CD4-positive, alpha-beta T cell (primary cell): Measurements from ENCODE around the gene DDX56. TPM values are rescaled to one million over a fixed set of nuclear protein-coding genes. Genes with fewer than 3 reads are reported as not detected.

Experiments
- ATAC-seq: fragments of 200-7000 bp; cut with Tn5 transposase; one replicate; pipeline ENCODE4 v1.10.0; 2022; ENCODE audit warnings: mild to moderate bottlenecking; ENCODE audit not compliant: poor library complexity
- CTCF ChIA-PET: fragments of 350-600 bp; sonication (Branson Sonifier 250); formaldehyde crosslinking; loops from one replicate; lab custom pipeline; 2021; ENCODE audit warnings: antibody characterized with exemption, inconsistent platforms; lab: Charles Lee
- POLR2A ChIA-PET: fragments of 350-600 bp; sonication (Branson Sonifier 250); formaldehyde crosslinking; loops from one replicate; lab custom pipeline; 2021; ENCODE audit warnings: antibody characterized with exemption, inconsistent platforms; lab: Charles Lee
- DNase-seq, 14 experiments: peaks; one replicate each; pipeline ENCODE4 v3.0.0-alpha.2; 2013 to 2020; ENCODE audit warnings: mixed read lengths in 2 of 14
- H3K27ac ChIP-seq, 2 donors: one replicate each; pipeline versions ENCODE4 v1.5.1 to v1.7.0; 2013; ENCODE audit warnings: low read length in 2 of 2, low read depth in 1 of 2, mild to moderate bottlenecking in 1 of 2
- H3K27me3 ChIP-seq, 2 experiments: 1 replicate in 1 of 2; 2 replicates in 1 of 2; pipeline versions ENCODE4 v1.6.1 to v1.7.0; 2013; ENCODE audit warnings: low read length in 2 of 2, control low read depth in 1 of 2, mild to moderate bottlenecking in 1 of 2, moderate library complexity in 1 of 2; ENCODE audit not compliant: insufficient read depth in 2 of 2, control insufficient read depth in 1 of 2
- H3K36me3 ChIP-seq: one replicate; pipeline ENCODE4 v1.6.1; 2013; ENCODE audit warnings: low read length, control low read depth; ENCODE audit not compliant: insufficient read depth
- H3K4me1 ChIP-seq: one replicate; pipeline ENCODE4 v1.6.1; 2013; ENCODE audit warnings: low read length, control low read depth; ENCODE audit not compliant: insufficient read depth
- H3K4me3 ChIP-seq: one replicate; pipeline ENCODE4 v1.5.1; 2013; ENCODE audit warnings: mild to moderate bottlenecking, low read length, moderate library complexity
- H3K9me3 ChIP-seq, 2 experiments: 1 replicate in 1 of 2; 2 replicates in 1 of 2; pipeline versions ENCODE4 v1.6.1 to v1.7.0; 2013; ENCODE audit warnings: low read length in 2 of 2, mild to moderate bottlenecking in 2 of 2, control low read depth in 1 of 2, moderate library complexity in 1 of 2; ENCODE audit not compliant: control insufficient read depth in 1 of 2, insufficient read depth in 1 of 2
- H3K27ac Mint-ChIP-seq: one replicate; pipeline ENCODE4 v1.8.0; 2020; ENCODE audit warnings: mixed read lengths
- H3K27me3 Mint-ChIP-seq: one replicate; pipeline ENCODE4 v1.8.0; 2021; ENCODE audit warnings: mixed read lengths
- H3K36me3 Mint-ChIP-seq: one replicate; pipeline ENCODE4 v1.8.0; 2021; ENCODE audit warnings: low read depth, mixed read lengths
- H3K4me1 Mint-ChIP-seq: one replicate; pipeline ENCODE4 v1.8.0; 2021; ENCODE audit warnings: low read depth, mixed read lengths
- H3K4me3 Mint-ChIP-seq: one replicate; pipeline ENCODE4 v1.8.0; 2020; ENCODE audit warnings: mild to moderate bottlenecking, mixed read lengths
- H3K9me3 Mint-ChIP-seq: one replicate; pipeline ENCODE4 v1.8.0; 2020; ENCODE audit warnings: mixed read lengths
- CTCF ChIP-seq: fragments of 200-600 bp; IDR thresholded peaks from one replicate; pipeline ENCODE4 v1.8.0; 2022; ENCODE audit warnings: antibody characterized with exemption, mild to moderate bottlenecking
- intact Hi-C, 2 experiments: fragments of 100-400 bp; cut with DNase I in 1 of 2; cut with micrococcal nuclease in 1 of 2; formaldehyde crosslinking; loops; one replicate each; pipeline versions ENCODE4 v1.15.1 to v1.9.0; 2023 to 2025; cut with DNase I, micrococcal nuclease
- total RNA-seq, 174 experiments: library from RNA in 2 of 174; stranded (reverse) in 2 of 174; gene quantifications; one replicate each; pipeline ENCODE4 v1.2.3 and lab custom pipeline; 2021 to 2026

The DDX56 gene
- total RNA-seq, 2 experiments from 2014 or later: 126 to 127 TPM

DNA sequence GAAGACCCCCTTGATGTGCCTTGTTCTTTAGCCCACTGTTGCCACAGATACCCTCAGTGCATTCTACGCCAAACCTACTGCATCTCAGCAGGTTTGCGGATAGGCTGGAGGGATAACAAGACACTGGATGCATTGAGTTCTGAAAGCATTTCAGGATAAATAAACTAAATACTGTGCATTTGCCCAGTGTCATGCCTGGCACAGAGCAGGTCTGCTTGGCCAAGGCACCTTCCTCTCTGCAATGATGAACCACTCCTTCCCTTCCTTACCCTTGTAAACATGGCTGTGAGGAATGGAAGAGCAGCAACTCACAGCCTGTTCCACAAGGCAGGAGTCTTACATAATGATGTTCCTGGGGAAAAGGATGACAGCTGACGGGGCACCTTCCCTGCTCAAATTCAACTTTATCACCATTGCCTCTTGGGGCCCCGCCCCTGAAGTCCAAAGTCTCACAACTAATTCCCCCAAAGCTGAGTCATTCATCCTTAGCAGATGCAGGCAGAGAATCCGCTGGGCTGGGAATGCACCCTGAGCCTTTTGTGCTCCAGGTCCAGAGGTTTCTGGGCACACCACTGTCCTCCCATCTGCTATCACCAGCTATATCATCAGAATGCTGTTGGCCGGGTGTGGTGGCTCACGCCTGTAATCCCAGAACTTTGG is 11.6 kb downstream of the DDX56 start:
- no peak for TF ChIP-seq CTCF
- intact Hi-C loops: no loop called here

GRCh38 chr7:44561481-44561880 is 12.2 kb downstream of the DDX56 start:
- Histone ChIP-seq H3K4me3 (no peak overlapping the region), H3K4me1 (peaks cover 9% of the 10 kb centered on the region), H3K27ac (no peak overlapping the region), H3K36me3 (peaks cover 30% of the 10 kb centered on the region), H3K9me3 (no peaks in the 10 kb centered on the region), H3K27me3 (no peaks in the 10 kb centered on the region)
- Mint-ChIP-seq H3K9me3 (no peaks in the 10 kb centered on the region), H3K27ac (peak overlapping the region; percentile 39), H3K4me1 (peaks cover 9% of the 10 kb centered on the region), H3K4me3 (no peak overlapping the region), H3K36me3 (peaks cover 27% of the 10 kb centered on the region), H3K27me3 (no peaks in the 10 kb centered on the region)
- intact Hi-C loops: no loop called here
- no peak for DNase-seq
- CTCF ChIA-PET: no interaction called here
- TF ChIP-seq CTCF: no peak
- POLR2A ChIA-PET: no interaction called here
- ATAC-seq: no peak

More for the DNA sequence above, 11.6 kb downstream of the DDX56 start:
- peaks cover 9% of the 10 kb centered on the region for H3K4me1 ChIP-seq
- no peaks in the 10 kb centered on the region for H3K9me3 ChIP-seq
- DNase-seq: no peak
- ATAC-seq: no peak
- Mint-ChIP-seq H3K27me3 (no peaks in the 10 kb centered on the region), H3K9me3 (no peaks in the 10 kb centered on the region), H3K4me3 (no peak overlapping the region), H3K4me1 (peaks cover 13% of the 10 kb centered on the region), H3K36me3 (peaks cover 34% of the 10 kb centered on the region), H3K27ac (no peak overlapping the region)
- CTCF ChIA-PET: no interaction called here
- H3K27ac ChIP-seq: no peak overlapping the region
- H3K36me3 ChIP-seq: peaks cover 36% of the 10 kb centered on the region
- no peaks in the 10 kb centered on the region for H3K27me3 ChIP-seq
- no peak overlapping the region for H3K4me3 ChIP-seq
- POLR2A ChIA-PET: no interaction called here

- no peak overlapping the region for H3K27ac ChIP-seq
- no peak overlapping the region for H3K4me3 Mint-ChIP-seq
- peaks cover 10% of the 10 kb centered on the region for H3K36me3 Mint-ChIP-seq
- intact Hi-C loops: no loop called here
- H3K4me1 ChIP-seq: no peaks in the 10 kb centered on the region
- ATAC-seq (no peak), DNase-seq (no peak)
- H3K27ac Mint-ChIP-seq: peak overlapping the region; percentile 17
- H3K9me3 ChIP-seq: no peaks in the 10 kb centered on the region
- no peaks in the 10 kb centered on the region for H3K27me3 Mint-ChIP-seq
- CTCF ChIA-PET: no interaction called here
- peaks cover 11% of the 10 kb centered on the region for H3K36me3 ChIP-seq
- H3K4me1 Mint-ChIP-seq: no peaks in the 10 kb centered on the region
- TF ChIP-seq CTCF: no peak
- H3K27me3 ChIP-seq: no peaks in the 10 kb centered on the region
- no peak overlapping the region for H3K4me3 ChIP-seq
- no peaks in the 10 kb centered on the region for H3K9me3 Mint-ChIP-seq
- POLR2A ChIA-PET: no interaction called here
Observed at GRCh38 chr7:44559485-44559884, 14.2 kb downstream of the DDX56 start.
